Spleen (tissue), 7 donors: ENCODE measurements around the gene MEF2A.

Experiments
- CTCF ChIP-seq, 11 experiments: fragments of 200-600 bp in 7 of 11; fragments of 450-650 bp in 4 of 11; sonication (generic) in 4 of 11; IDR thresholded peaks in 8 of 11; conservative IDR thresholded peaks in 3 of 11; 1 replicate in 7 of 11; 2 replicates in 4 of 11; pipeline versions ENCODE4 v1.4.0 to v1.8.0; 2016 to 2021; ENCODE audit warnings: antibody characterized with exemption in 11 of 11, inconsistent platforms in 4 of 11, mild to moderate bottlenecking in 1 of 11
- POLR2A ChIP-seq, 3 donors: fragments of 450-650 bp; IDR thresholded peaks; one replicate each; pipeline ENCODE4 v1.5.1; 2017; ENCODE audit warnings: antibody characterized with exemption in 3 of 3, mild to moderate bottlenecking in 1 of 3
- POLR2AphosphoS5 ChIP-seq, 3 donors: sonication (generic); formaldehyde crosslinking; IDR thresholded peaks; one replicate each; pipeline ENCODE4 v1.5.1; 2017; ENCODE audit warnings: antibody characterized with exemption in 3 of 3
- donor health status: DM: no; HTN: no; CAD: no; lungs with moderate emphysema.
- donor health status: DM: no; HTN: no; CAD: no.
- donor health status: DM: no; HTN: no; CAD: no.

- TF ChIP-seq CTCF (IDR thresholded peaks at IDR 0.05 in 8 of 11, conservative IDR thresholded peaks at IDR 0.05 in 3 of 11) (no peak), POLR2A (IDR thresholded peaks at IDR 0.05) (no peak), POLR2AphosphoS5 (IDR thresholded peaks at IDR 0.05) (no peak)
These were observed 155.5 kb downstream of the MEF2A start for GRCh38 chr15:99721104-99721778.
